GM19463 (cell line): ENCODE data around the gene LYST.

ENCODE experiments used
- ATAC-seq: cut with Tn5 transposase; IDR thresholded peaks from one replicate; pipeline ENCODE4 v1.9.1; 2021; ENCODE audit warnings: mild to moderate bottlenecking, moderate library complexity; ENCODE audit not compliant: unreplicated experiment

LYST gene

DNA sequence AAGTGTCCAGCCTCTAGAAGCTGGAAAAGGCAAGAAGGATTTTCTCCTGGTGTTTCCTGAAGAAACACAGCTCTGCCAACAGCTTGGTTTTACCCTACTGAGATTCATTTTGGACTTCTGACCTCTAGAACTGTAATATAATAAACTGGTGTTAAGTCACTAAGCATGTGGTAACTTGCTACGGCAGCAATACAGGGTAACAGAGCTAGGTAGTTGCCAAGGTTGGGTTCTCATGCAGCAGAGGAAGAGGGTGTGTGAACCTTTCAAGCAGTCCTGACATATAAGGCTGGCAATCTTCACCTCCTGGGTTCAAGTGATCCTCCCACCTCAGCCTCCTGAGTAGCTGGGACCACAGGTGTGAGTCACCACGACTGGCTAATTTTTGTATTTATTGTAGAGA is 253.1 kb downstream of the LYST start:
- no peak for ATAC-seq

GRCh38 chr1:235612761-235613160 is 253.9 kb downstream of the LYST start:
- no peak for ATAC-seq
